Fibroblast of lung (primary cell): Measurements from ENCODE around the gene RBM39. TPM values are rescaled to one million over a fixed set of nuclear protein-coding genes. Genes with fewer than 3 reads are reported as not detected.

ENCODE experiments used
- DNase-seq, 2 donors: peaks; one replicate each; pipeline versions ENCODE4 v3.0.0 to v3.0.0-alpha.2; 2010; ENCODE audit warnings: low read depth in 2 of 2
- H2AFZ ChIP-seq: 2 replicates; pipeline ENCODE4 v1.5.1; 2012; ENCODE audit warnings: low read length, control low read depth, inconsistent platforms
- H3K27ac ChIP-seq: 2 replicates; pipeline ENCODE4 v1.5.1; 2011; ENCODE audit warnings: low read length, control low read depth; ENCODE audit not compliant: insufficient read depth
- H3K27me3 ChIP-seq: 2 replicates; pipeline ENCODE4 v1.5.1; 2011; ENCODE audit warnings: mild to moderate bottlenecking, low read length; ENCODE audit not compliant: control insufficient read depth, insufficient read depth
- H3K36me3 ChIP-seq: 2 replicates; pipeline ENCODE4 v1.5.1; 2011; ENCODE audit warnings: low read length; ENCODE audit not compliant: control insufficient read depth, insufficient read depth
- H3K4me1 ChIP-seq: 2 replicates; pipeline ENCODE4 v1.5.1; 2011; ENCODE audit warnings: low read length; ENCODE audit not compliant: control insufficient read depth, insufficient read depth; ENCODE audit errors: extremely low read depth
- H3K4me2 ChIP-seq: 2 replicates; pipeline ENCODE4 v1.5.1; 2011; ENCODE audit warnings: low read length, control low read depth; ENCODE audit not compliant: insufficient read depth; ENCODE audit errors: extremely low read depth
- H3K4me3 ChIP-seq, 4 experiments: fragments of 200-600 bp in 1 of 4; sonication (generic) in 1 of 4; replicated peaks in 1 of 4; 2 replicates each; pipeline ENCODE4 v1.5.1; 2011 to 2016; ENCODE audit warnings: low read length in 4 of 4, low read depth in 3 of 4, mild to moderate bottlenecking in 3 of 4, control low read depth in 2 of 4, inconsistent platforms in 1 of 4, mixed read lengths in 1 of 4; ENCODE audit not compliant: insufficient read depth in 1 of 4; ENCODE audit errors: control extremely low read depth in 1 of 4
- H3K79me2 ChIP-seq: 2 replicates; pipeline ENCODE4 v1.5.1; 2012; ENCODE audit warnings: mild to moderate bottlenecking, low read length, inconsistent platforms; ENCODE audit not compliant: control insufficient read depth, insufficient read depth
- H3K9ac ChIP-seq: 2 replicates; pipeline ENCODE4 v1.5.1; 2011; ENCODE audit warnings: mild to moderate bottlenecking, low read length, control low read depth; ENCODE audit not compliant: insufficient read depth
- H3K9me3 ChIP-seq: 2 replicates; pipeline ENCODE4 v1.5.1; 2012; ENCODE audit warnings: low read depth, low read length; ENCODE audit not compliant: control insufficient read depth, insufficient read depth
- H4K20me1 ChIP-seq: 2 replicates; pipeline ENCODE4 v1.5.1; 2011; ENCODE audit warnings: low read length; ENCODE audit not compliant: control insufficient read depth, insufficient read depth; ENCODE audit errors: extremely low read depth
- EZH2 ChIP-seq: IDR thresholded peaks from 2 replicates; pipeline ENCODE4 v1.5.1; 2012; ENCODE audit warnings: low read length, control low read depth, mild to moderate bottlenecking; ENCODE audit errors: missing control alignments
- polyA plus RNA-seq, 2 donors: library from polyadenylated mRNA; depleted of rRNA in 1 of 2; stranded (reverse) in 1 of 2; unstranded in 1 of 2; fragments of >200 nt; gene quantifications; 2 replicates each; pipeline ENCODE4 v1.2.1, GENCODE V29; 2011 to 2012; ENCODE audit warnings: missing spikeins in 1 of 2
- total RNA-seq: library from RNA; depleted of rRNA; stranded (reverse); fragments of >200 nt; gene quantifications from 2 replicates; pipeline ENCODE4 v1.2.1, GENCODE V29; 2014
- TF ChIP-seq, protein P1 (sequence below), 2 donors: IDR thresholded peaks in 1 of 2; conservative IDR thresholded peaks in 1 of 2; 1 replicate in 1 of 2; 2 replicates in 1 of 2; pipeline ENCODE4 v1.5.1; 2011 to 2012; ENCODE audit warnings: low read length in 2 of 2, control low read depth in 1 of 2, inconsistent platforms in 1 of 2, low read depth in 1 of 2, mild to moderate bottlenecking in 1 of 2

The RBM39 gene
- total and polyA plus RNA-seq, 2 donors (not counting 1 experiment from before 2014, with no cell fraction given) = 57.7 to 465 TPM

DNA sequence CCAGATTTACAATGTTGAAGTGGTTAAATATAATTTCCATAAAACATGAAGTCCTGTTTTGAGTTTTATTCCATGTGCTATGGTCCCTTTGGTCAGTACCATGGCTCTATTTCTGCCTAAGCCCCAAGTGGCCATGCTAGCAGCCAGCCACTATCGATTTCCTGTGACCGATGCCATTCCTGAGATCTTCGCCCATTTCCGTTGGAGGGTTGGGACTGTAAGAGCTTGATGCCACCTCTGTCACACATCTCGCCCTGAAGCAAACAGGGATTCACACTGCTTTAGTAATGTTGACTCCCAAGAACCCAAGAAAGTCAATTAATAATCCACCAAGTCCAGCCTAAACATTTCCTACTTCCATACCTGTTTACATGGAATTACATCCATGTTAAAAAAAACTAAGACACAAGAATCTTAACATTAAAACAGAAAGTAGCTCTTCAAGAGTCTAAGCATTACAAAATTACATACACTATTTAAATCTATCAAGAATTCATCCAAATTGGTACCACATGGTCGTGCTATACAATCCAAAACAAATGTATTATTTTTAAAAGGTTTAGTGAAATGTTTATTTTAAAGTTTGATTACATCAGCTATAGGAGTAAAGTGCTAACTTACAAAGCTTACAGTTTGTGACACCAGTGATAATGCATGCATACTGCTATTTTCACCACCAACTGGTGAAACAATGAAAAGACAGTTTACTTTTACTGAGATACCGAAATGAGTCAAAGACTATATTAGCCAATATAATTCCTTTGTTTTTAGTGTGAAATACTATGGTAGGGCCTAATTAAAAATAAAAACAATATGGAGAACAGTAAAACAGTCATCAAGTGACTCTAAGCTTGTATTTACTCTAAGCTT, 2.5 kb downstream of the RBM39 start:
- Histone ChIP-seq H3K9me3 (no peaks in the 10 kb centered on the region), H2AFZ (no peak overlapping the region), H3K79me2 (peaks cover 78% of the 10 kb centered on the region), H4K20me1 (peaks cover 10% of the 10 kb centered on the region), H3K36me3 (peaks cover 16% of the 10 kb centered on the region), H3K9ac (no peak overlapping the region), H3K27ac (no peak overlapping the region), H3K27me3 (no peaks in the 10 kb centered on the region), H3K4me2 (peak overlapping the region; percentile 98), H3K4me1 (peaks cover 7% of the 10 kb centered on the region), H3K4me3 (peak overlapping the region; percentile 93 to 97 (median 96))
- peak; percentile 26 to 53 for DNase-seq
- TF ChIP-seq EZH2 = no peak
- TF ChIP-seq, protein P1, sequence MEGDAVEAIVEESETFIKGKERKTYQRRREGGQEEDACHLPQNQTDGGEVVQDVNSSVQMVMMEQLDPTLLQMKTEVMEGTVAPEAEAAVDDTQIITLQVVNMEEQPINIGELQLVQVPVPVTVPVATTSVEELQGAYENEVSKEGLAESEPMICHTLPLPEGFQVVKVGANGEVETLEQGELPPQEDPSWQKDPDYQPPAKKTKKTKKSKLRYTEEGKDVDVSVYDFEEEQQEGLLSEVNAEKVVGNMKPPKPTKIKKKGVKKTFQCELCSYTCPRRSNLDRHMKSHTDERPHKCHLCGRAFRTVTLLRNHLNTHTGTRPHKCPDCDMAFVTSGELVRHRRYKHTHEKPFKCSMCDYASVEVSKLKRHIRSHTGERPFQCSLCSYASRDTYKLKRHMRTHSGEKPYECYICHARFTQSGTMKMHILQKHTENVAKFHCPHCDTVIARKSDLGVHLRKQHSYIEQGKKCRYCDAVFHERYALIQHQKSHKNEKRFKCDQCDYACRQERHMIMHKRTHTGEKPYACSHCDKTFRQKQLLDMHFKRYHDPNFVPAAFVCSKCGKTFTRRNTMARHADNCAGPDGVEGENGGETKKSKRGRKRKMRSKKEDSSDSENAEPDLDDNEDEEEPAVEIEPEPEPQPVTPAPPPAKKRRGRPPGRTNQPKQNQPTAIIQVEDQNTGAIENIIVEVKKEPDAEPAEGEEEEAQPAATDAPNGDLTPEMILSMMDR (conservative IDR thresholded peaks at IDR 0.05 in 1 of 2, IDR thresholded peaks at IDR 0.05 in 1 of 2; ENCODE audit: low read depth in 1 of 2, low read length in 2 of 2) = peak in 1 of 2 donors; percentile 39

DNA sequence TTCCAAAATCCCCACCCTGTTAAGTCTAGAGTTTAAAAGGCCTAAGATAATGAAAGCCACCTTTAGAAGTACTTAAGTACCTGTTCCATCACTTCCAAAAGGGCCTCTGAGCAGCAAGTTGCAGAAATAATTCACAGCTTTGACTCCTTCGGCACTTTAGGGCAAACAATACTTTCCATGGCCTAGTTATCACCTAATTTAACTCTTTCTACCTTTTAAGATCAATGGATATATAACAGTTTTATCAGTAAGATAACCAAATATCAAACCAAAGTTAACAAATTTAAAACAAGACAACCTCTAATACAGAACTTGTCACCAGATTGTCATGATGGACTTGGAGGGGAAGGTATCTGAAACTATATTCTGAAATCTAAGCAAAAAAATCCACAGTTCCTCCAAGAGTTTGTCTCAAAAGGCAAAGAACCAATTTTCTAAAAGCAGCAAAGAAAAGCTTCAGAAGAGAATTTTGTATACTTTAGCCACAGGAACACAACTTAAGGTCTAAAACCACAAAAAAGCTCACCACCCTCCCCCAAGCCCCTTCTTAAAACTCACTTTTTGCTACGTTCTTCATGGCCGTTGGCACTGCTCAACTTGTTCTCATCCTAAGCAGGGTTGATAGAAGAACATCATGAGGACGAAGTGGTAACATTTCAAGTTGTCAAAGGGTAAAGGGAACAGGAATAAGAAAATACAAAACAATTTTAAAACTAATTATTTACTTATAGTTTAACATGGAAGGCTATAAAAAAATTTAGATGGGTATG, 3.5 kb downstream of the RBM39 start:
- H3K27ac ChIP-seq = no peak overlapping the region
- peak overlapping the region in 2 of 4 experiments; percentile 32 to 46 for H3K4me3 ChIP-seq
- H3K27me3 ChIP-seq = no peaks in the 10 kb centered on the region
- TF ChIP-seq EZH2 = no peak
- peaks cover 10% of the 10 kb centered on the region for H4K20me1 ChIP-seq
- H3K79me2 ChIP-seq = peaks cover 88% of the 10 kb centered on the region
- no peaks in the 10 kb centered on the region for H3K9me3 ChIP-seq
- no peak for DNase-seq
- peak overlapping the region; percentile 98 for H3K4me2 ChIP-seq
- peaks cover 18% of the 10 kb centered on the region for H3K36me3 ChIP-seq
- no peak overlapping the region for H2AFZ ChIP-seq
- no peak overlapping the region for H3K9ac ChIP-seq
- H3K4me1 ChIP-seq = peaks cover 7% of the 10 kb centered on the region

DNA sequence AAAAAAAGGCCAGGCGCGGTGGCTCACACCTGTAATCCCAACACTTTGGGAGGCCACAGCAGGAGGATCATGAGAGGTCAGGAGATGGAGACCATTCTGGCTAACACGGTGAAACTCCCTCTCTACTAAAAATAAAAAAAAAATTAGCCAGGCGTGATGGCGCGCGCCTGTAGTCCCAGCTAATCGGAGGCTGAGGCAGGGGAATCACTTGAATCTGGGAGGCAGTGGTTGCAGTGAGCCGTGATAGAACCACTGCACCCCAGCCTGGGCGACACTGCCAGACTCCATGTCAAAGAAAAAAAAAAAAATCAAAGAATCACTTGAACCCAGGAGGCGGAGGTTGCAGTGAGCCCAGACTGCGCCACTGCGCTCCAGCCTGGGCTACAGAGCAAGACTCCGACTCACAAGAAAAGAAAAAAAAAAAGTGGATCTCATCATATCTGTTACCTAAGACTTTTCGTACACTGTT, 4.2 kb downstream of the RBM39 start:
- H3K4me1 ChIP-seq = peaks cover 4% of the 10 kb centered on the region
- no peaks in the 10 kb centered on the region for H3K27me3 ChIP-seq
- peak overlapping the region; percentile 6 for H3K4me2 ChIP-seq
- H3K9ac ChIP-seq = no peak overlapping the region
- H3K4me3 ChIP-seq = no peak overlapping the region
- H3K9me3 ChIP-seq = no peaks in the 10 kb centered on the region
- no peak for TF ChIP-seq EZH2
- TF ChIP-seq, protein P1 (conservative IDR thresholded peaks at IDR 0.05 in 1 of 2, IDR thresholded peaks at IDR 0.05 in 1 of 2; ENCODE audit: low read depth in 1 of 2, low read length in 2 of 2) = no peak
- H3K36me3 ChIP-seq = peaks cover 18% of the 10 kb centered on the region
- peaks cover 10% of the 10 kb centered on the region for H4K20me1 ChIP-seq
- H3K79me2 ChIP-seq = peaks cover 93% of the 10 kb centered on the region
- DNase-seq = no peak
- no peak overlapping the region for H2AFZ ChIP-seq
- H3K27ac ChIP-seq = no peak overlapping the region
